CD4-positive, alpha-beta T cell treated with Interleukin-2 at 100 ng/mL for 4 hours (primary cell): ENCODE measurements around the gene ILK.

Source experiments
- DNase-seq: peaks from one replicate; pipeline ENCODE4 v3.0.0-alpha.2; 2020; ENCODE audit warnings: low spot score

The ILK gene

DNA sequence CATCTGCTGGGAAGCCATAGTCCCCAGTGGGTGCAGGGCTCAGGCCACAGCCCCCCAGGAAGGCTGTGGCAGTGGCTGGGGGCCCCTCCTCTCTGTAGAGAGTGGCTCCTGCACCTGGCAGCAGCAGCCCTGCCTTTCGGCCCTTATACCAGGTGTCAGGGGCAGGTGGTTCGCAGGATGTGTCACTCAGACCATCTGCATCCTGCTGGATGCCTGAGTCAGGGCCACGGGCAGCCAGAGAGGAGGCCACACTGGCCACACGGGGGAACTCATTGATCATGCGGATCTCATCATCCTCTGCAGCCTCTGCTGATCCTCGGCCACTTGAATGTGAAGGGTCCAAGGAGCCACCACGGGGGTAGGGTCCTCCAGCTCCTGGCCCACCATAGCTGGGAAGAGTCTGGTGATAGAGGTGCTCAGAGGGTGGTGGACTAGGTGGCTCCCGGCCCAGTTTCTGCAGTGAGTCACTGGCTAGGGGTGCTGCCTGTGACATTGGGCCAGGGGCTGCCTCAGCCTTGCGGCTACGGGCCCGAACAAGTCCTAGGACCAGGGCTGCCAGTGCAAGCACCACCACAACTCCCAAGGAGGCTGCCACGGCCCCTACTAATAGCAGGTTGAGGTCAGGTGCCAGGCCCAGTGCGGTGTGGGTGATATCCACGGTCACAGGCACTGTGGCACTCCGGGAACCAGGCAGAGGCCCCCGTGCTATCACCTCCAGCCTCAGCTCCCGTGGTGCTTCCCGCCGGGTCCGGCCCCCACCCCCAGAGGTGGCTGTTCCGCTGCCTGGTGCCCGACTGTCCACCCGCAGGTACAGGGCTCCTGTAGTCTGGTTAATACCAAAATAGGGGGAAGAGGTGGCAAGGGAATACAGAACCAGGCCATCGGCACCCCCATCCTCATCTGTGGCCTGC, 18.9 kb downstream of the ILK start:
- no peak for DNase-seq

DNA sequence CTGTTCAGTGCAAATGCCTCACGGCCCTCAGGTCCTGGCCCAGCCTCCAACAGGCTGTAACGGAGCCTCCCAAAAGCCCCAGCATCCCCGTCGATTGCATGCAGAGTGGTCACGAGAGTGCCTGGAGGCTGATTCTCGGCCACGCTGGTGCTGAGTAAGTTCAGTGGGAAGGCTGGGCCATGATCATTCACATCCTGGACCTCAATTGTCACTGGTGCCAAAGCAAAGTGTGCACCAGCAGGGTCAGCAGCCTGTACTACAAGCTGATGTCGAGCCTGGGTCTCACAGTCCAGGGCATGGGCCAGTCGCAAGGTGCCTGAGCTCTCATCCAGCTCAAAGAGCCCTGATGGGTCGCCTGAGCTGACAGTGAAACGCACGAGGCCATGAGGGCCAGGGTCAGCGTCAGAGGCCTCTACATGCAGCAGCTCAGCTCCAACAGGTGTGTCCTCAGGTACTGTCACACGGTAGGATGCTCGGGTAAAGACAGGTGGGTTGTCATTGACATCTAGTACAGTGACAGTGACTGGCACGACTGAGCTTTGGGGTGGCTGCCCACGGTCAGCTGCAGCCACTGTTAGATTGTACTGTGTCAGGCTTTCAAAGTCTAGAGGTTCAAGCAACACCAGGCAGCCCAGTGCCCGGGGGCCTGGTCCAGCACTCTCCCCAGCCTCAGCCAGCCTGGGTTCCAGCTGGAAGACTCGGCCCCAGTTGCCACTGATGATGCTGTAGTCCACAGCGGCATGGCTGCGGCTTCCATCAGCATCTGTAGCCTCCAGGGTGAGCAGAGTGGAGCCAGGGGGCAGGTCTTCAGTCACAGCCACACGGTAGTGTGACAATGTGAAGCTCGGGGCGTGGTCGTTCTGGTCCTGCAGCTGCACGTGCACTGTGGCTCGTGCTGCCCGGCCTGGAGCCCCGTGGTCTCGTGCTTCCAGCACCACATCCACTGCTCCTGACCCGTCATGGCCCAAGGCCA, 20.1 kb downstream of the ILK start:
- DNase-seq = no peak

DNA sequence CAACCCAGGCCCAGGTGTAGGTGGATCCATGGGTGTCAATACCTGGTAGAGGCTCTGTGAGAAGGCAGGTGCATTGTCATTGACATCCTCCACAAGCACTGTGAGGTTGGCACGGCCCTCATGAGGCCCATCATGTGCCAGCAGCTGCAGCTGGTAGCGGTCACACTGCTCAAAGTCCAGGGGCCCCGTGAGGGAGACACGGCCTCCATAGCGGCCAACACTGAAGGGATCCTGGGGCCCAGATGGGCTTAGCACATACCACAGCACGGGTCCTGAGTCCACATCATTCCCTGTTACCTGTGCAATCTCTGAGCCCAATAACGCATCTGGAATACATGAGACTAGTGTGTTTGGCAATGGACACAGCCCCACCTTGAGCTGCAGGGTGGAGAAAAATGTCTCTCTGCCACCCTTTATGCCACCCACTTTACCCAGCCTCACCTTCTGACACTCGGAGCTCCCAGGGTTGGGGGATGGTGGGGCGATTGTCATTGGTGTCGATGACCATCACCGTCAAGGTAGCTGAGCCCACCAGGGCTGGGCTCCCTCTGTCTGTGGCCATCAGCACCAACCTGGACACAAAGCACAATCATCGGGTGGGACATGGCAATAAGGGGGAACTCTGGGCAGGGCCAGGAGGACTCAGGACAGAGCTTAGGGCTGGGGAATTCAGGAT, 21.7 kb downstream of the ILK start:
- no peak for DNase-seq

DNA sequence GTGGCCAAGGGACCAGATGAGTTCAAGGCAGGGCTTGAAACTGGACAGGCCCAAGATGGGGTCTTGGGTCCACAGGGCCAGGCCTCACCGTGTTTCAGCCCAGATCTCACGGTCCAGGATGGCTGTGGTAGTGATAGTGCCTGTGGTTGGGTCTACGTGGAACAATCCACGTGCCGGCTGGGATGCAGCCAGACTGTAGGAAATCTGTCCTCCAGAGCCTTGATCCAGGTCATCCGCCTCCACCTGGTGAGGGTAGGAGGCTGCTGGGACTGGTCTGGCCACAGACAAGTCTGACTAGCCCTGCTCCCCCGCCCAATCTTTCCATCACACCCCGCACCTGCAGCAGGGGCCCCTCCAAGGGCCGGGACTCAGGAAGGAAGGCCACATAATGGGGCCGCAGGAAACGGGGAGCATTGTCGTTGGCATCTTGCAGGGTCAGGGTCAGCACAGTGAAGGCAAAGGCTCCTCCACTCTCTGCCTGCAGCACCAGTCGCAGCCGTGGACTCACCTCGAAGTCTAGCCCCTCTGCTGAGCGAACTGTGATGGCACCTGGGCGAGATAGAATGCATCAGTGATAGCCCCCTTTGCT, 22.4 kb downstream of the ILK start:
- DNase-seq = no peak

DNA sequence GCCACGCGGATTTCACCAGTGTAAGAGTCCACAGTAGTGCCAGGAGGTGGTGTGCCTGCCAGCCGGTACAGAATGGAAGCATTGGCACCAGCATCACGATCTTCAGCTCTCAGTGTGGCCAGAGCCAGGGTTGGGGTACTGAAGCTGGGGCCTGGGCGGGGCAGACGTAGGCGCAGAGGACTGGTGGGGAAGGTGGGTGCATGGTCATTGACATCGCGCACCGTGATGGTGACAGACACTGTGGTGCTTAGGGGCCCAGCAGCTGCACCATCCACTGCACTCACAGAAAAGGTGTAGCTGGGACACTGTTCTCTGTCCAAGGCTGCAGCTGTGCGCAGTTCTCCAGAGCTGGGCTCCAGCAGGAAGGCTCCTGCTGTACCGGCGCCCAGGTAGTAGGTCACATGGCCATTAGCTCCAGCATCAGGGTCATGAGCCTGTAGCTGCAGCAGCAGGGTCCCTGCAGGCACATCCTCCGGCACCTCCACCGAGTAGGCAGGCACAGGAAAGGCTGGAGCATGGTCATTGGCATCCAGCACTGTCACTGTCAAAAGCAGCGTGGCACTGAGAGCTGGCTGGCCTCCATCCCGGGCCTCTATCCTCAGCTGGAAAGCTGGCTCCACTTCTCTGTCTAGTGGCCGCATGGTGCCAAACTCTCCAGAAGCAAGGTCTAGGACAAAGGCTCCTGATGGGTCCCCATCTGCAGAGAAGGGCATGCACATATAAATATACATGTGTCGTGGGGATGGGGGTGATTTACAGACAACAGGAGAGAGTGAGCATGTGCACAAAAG, 23.6 kb downstream of the ILK start:
- DNase-seq = no peak

DNA sequence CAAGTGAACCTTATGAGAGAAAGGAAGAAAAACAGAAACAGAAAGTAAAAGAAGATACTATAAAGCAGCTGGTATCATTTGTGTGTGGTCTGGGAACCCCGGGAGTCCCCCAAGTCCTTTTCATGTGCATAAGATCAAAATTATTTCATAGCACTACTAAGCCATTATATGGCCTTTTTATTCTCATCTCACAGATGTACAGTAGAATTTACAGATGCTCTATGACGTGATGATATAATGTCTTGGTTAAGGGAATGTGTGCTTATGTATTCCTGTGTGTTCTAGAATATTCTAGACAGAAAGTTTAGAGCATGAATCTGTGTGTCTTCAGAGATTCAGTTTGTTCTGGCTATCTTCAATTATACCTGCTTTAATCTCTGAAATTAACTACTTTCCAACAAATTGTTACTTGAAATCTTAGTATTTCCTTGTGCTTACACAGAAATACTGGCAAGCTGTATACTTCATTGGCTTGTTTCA, 24.2 kb downstream of the ILK start:
- no peak for DNase-seq

DNA sequence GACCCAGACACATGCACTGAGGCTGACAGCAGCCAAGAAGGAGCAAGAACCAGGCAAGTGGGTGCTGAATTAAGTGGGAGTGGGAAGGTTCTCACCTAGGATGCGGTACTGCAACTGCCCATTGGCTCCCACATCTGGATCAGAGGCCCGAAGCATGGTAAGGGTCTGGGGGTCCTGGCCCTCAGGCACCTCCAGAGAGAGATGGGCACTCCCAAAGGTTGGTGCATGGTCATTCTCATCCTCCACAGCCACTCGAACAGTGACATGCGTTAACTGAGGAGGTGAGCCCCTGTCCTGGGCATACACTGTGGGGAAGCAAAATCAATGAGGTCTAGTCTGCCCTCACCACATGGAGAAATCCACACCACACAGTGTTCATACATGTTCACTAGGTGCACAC, 25.0 kb downstream of the ILK start:
- no peak for DNase-seq

DNA sequence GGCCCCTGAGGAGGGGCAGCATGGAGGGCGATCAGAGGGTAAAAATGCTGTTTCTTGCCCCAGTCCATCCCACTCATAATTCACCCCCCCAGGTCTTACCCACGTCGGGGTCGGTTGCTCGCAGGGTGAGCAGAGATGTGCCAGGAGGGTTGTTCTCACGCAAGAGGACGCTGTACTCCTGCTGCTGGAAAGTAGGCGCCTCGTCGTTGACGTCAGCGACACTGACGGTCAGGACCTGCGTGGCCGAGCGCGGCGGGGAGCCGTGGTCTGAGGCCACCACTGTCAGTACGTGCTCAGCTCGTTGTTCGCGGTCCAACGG, 26.0 kb downstream of the ILK start:
- DNase-seq = no peak

DNA sequence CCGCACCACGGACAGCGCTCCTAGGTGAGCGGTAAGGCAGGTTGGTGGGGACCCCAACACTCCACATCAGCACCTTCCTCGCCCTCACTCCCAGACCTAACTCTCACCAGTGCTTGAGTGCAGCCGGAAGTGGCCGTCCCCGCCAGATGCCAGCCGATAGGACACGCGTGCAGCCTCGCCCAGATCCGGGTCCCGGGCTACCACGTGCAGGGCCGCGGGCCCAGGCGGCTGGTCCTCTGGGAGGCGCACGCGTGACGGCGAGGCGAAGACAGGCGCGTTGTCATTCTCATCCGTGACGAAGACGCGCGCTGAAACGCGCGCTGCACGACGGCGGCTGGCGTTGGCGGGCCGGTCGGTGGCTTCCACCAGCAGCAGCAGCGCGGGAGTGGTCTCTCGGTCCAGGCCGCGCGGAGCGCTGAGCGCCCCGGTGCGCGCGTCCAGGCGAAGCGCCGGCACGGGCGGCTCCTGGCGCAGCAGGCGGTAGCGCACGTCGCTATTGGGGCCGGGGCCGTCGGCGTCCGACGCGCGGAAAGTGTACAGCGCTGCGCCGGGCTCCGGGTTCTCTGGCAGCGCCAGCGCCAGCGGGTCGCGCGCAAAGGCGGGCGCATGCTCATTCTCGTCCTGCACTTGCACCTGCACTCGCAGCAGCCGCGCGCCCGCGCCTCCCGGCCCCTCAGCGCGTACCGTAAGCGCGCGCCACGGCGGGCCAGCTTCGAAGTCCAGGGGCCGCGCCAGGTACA, 26.5 kb downstream of the ILK start:
- no peak for DNase-seq

DNA sequence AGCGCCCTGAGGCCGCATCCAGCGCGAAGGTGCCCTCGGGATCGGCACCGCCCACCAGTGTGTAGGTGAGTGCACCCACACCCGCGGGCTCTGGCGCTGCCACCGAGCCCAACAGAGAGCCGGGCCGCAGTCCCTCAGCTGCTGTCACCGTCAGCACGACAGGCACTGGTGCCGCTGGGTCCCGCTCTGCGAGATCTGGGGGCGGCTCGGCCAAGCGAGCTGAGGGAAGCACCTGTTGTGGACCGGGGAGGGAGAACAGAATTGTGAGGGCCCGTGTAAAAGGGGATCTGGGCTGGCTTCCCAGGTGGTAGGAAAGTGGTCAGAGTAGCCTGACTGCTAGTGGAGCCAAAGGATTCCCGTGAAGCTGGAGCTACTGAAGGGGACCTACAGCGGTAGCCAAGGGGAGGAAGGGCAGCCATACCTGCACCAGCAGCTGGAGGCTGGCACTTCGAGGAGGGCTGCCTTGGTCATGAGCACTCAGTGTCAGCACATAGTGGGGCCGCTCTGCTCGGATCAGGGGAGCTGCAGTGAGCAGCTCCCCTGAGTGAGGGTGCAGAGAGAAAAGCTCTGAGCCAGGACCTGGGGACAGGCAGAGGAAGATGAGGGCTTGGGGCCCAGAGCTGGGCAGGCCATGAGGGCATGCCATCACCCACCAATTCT, 27.2 kb downstream of the ILK start:
- no peak for DNase-seq

DNA sequence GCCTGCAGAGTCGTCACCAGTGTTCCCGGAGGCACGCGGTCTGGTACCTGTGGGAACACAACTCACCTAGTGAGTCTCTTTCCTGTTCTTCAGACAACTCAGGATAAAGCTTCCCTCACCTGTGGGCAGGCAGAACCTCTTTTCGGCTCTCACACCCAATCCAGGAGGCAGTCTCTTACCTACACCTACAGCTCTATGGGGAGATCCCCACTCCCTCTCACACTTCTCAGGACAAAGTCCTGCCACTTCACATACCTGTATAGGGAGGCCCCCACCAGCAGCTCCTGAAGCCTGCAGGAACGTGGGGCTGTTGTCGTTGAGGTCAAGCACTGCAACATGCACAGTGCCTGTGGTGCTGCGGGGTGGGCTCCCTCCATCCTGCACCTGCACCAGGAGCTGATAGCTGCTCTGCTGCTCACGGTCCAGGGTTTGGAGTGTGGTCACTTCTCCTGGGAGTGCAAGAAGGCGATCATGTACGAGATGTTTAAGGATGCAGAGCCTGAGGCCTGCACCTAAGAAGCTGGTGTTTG, 27.9 kb downstream of the ILK start:
- DNase-seq = no peak

DNA sequence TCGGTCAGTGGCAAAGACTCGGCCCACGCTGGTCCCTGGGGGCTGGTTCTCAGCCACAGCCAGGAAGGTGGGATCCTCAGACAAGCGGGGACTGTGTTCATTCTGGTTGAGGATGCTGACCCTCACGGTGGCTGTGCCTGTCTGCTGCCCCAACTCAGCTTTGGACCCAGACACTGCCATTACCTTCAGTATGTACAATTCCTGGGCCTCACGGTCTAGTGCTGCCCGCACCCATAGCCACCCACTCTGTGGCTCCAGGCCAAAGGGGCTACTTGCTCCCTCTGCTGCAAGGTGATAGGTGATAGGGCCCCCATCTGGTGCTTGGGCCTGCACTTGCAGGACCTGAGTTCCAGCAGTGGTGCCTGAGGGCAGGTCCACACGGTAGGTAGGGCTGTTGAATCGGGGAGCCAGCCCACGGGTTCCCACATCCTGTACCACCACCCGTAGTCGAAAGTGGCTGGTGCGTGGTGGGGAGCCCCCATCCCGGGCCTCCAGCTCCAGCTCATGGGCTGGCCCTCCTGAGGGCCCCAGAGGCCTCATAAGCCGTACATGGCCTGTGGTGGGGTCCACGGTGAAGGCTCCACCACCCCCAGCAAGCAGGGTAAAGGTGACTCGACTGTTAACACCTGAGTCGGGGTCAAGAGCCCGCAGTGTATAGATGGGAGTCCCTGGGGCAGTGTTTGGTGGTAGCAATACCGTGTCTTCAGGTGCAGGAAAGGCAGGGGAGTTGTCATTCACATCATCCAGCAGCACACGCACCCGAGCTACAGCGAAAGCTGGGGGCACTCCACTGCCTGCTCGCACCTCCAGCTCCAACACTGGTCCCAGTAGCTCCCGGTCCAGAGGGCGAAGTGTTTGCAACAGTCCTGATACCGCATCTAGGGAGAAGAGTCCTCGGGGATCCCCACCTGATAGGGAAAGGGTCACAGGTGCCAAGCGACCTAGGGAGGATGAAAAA, 28.8 kb downstream of the ILK start:
- DNase-seq = no peak

DNA sequence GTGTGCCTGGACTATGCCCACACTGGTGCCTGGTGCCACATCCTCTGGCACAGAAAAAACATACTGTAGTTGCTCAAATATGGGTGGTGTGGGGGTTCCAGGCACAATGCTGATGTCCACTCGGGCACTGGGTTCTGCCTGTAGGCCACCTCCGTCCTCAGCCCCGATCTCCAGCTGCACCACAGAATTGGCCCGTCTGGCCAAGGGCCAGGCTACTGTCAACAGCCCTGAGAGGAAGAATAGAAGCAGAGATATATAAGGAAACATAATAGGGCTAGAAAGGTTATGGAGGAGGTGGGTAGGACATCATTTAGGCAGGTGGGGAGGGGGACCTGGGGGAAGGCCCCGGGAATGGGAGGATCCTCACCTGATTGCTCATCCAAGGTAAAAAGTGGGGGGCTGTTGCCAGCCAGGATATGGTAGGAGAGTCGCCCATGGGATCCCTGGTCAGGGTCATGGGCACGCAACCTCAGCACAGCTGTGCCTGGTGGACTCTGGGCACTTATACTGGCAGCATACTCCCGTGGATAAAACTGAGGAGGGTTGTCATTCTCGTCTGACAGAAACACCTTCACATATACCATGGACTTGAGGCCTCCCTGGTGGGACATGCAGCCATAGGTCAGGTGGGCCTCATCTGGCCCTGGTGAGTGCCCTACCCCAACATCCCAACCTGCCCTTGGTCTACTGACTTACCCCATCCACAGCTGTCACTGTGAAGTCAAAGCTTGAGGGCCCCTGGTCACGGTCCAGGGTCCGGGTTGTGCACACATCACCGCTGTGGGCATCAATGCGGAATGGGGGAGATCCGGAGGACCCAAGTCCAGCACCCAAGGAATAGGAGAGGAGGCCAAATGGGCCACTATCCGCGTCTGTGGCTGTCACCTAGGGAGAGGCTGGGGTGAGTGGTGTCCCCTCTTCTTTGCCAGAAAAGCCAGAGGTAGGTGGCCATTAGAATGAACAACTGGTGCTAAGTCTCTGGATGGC, 30.1 kb downstream of the ILK start:
- DNase-seq = no peak

DNA sequence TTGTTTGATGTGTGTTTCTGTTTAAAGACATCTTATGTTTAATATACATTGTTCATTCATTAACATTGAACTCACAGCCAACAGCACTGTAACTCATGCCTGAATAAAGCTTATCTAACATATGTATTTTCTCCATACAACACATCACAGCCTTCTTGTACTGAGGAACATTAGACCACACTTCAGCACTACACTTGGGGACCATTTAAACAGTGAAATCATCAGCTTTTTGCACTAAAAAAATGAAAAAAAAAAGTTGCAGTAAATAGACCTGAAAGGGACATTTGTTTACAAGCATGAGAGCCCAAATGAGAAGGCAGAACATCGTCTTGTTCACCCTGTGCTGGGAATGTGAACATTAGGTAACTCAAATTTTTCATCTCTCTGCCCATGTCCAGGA, 31.0 kb downstream of the ILK start:
- DNase-seq = no peak

DNA sequence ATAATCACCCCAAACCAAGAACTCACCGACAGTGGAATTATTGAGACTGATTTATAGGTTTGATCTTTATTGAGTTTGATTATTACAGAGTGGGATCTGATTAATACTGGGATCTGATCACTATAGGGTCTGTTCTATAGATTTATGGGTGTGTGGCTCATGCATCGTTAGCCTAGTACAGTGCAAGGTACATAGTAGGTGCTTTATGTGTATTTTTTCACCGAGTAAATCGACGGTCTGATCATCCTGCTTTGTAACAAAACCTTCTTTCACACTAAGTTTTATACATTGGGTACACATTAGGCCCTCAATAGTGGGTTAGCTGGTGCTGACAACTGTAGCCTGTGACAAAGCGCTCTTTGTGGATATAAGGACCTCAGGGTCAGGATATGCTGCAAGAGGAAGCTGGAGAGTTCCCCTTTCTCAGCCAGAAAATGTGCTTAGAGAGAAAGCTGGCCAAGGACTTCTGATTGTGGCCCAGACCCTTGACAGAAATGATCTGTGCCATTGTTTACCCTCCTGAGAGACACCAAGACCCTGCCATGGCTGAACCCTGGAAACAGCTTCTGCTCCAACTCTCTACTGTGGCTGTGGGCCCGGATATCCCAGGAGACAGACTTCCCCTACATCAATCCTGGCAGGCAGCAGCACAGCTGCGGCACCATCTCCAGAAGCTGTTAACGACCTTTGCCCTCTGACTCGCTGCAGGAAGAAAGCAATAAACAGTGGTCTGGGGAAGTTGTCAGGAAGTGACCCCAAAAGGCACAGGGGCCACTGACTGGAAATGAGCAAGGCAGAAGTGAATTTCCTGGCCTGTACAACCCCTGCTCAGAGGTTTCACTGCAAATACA, 31.7 kb downstream of the ILK start:
- no peak for DNase-seq

DNA sequence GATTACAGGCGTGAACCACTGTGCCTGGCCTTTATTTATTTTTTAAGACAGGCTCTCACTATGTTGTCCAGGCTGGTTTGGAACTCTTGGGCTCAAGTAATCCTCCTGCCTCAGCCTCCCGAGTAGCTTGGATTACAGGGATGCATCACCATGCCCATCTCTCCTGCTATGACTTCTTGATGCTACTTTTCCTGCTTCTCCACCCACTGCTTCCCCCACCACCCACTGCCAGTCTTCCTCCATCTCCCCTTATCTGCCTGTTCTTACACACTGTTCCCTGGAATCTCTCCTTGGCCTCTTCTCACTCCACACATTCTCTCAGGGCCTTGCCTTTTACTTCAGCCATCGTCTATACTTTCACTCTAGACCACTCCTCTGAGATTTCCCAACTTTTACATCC, 32.9 kb downstream of the ILK start:
- no peak for DNase-seq
